ENCODE data around the gene IL27RA. TPM values are rescaled to one million over a fixed set of nuclear protein-coding genes. Genes with fewer than 3 reads are reported as not detected.
A peak's percentile ranks its signal among the peaks of the same experiment; 100 is the strongest.

Gene IL27RA
- 2.5 TPM for polyA plus RNA-seq (2012; ENCODE audit: insufficient read depth, insufficient read length, low read depth)

DNA sequence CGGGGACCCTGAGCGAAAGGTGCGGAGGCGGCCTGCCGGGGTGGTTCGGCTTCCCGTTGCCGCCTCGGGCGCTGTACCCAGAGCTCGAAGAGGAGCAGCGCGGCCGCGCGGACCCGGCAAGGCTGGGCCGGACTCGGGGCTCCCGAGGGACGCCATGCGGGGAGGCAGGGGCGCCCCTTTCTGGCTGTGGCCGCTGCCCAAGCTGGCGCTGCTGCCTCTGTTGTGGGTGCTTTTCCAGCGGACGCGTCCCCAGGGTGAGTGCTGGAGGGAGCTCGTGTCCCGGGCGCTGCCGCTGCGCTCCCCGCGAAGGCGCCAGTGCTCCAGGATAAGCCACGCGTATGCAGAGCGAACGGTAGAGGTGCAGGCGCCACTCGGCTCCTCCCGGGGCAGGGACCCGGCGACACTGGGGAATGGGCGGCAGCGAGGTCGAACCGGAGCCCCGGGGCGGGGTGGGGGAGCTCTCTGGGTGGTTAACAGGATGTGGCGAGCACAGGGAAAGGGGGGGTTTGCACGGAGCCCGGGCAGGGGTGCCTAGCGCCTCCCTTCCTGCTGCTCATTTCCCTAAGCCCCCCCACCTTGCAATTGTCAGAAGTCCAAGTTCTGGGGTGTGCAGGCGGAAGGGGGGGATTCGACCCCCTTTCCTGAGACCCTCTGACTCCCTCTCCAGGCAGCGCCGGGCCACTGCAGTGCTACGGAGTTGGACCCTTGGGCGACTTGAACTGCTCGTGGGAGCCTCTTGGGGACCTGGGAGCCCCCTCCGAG is at the start of gene IL27RA:
Gene IL27RA, plus strand, starts transcription at position 44 of the 762 bp plus-strand sequence. Its CDS starts 111 bp downstream, at position 155.
- DNase-seq = peak; percentile 70
- TF ChIP-seq, protein P1, sequence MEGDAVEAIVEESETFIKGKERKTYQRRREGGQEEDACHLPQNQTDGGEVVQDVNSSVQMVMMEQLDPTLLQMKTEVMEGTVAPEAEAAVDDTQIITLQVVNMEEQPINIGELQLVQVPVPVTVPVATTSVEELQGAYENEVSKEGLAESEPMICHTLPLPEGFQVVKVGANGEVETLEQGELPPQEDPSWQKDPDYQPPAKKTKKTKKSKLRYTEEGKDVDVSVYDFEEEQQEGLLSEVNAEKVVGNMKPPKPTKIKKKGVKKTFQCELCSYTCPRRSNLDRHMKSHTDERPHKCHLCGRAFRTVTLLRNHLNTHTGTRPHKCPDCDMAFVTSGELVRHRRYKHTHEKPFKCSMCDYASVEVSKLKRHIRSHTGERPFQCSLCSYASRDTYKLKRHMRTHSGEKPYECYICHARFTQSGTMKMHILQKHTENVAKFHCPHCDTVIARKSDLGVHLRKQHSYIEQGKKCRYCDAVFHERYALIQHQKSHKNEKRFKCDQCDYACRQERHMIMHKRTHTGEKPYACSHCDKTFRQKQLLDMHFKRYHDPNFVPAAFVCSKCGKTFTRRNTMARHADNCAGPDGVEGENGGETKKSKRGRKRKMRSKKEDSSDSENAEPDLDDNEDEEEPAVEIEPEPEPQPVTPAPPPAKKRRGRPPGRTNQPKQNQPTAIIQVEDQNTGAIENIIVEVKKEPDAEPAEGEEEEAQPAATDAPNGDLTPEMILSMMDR (IDR thresholded peaks at IDR 0.05; ENCODE audit: low read depth, low read length) = peak; percentile 76
- no peaks in the 10 kb centered on the region for H3K36me3 ChIP-seq
- H3K9me3 ChIP-seq = no peaks in the 10 kb centered on the region
- H3K4me3 ChIP-seq (ENCODE audit: low read depth, low read length) = peak within 1 kb of the TSS; percentile 71
- no peaks in the 10 kb centered on the region for H3K27me3 ChIP-seq
- no peaks in the 10 kb centered on the region for H3K4me1 ChIP-seq

DNA sequence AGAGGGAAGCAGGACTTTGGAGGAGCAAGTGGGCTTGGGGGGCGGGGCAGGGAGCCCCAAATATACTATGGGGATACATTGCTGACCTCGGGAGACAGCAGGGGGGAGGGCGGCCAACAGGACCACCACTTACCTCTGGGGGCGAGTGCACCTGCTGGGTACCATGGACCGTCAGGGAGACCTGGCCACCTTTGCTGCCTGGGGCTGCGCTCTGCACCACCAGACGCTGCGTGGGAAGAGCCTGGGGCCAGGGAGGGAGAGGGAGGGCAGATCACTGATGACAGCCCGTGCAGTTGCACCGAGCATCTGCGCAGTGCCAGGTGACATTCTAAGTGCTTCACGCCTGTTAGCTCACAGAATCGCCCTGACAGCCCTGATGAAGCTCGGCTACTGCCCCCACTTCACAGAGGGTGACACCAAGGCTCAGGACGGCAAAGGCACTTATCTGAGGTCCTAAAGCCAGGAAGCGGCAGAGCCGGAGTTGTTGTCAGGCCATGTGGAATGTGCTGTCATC is 49.5 kb upstream of the IL27RA start:
- Histone ChIP-seq H3K4me3 (ENCODE audit: low read depth, low read length) (no peak overlapping the region), H3K36me3 (no peaks in the 10 kb centered on the region; the same call in 1 of the 2 replicates), H3K27me3 (no peaks in the 10 kb centered on the region), H3K4me1 (peaks cover 41% of the 10 kb centered on the region), H3K9me3 (no peaks in the 10 kb centered on the region)
- TF ChIP-seq, protein P1 (IDR thresholded peaks at IDR 0.05; ENCODE audit: low read depth, low read length) = no peak
- no peak for DNase-seq

DNA sequence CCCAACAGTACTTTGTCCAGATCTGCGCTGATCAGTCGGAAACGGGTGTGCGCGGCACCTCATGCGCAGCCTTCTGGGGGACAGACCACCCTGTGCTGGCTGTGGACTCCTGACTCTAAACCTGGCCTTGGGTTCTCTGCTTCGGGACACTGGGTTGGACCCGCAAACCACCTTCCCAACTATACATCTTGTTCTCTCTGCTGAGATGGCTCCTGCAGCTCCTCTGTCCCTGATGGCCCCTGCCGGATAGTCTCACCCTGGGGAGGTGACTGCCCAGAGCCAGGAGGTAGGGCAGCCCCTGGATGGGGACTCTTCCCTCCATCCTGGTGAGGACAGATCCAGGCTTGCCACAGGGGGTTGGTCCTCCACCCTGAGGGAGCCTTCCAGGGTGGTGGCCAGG is 48.8 kb upstream of the IL27RA start:
- Histone ChIP-seq H3K36me3 (no peaks in the 10 kb centered on the region; the same call in 1 of the 2 replicates), H3K27me3 (no peaks in the 10 kb centered on the region), H3K4me1 (peaks cover 47% of the 10 kb centered on the region), H3K9me3 (no peaks in the 10 kb centered on the region), H3K4me3 (ENCODE audit: low read depth, low read length) (no peak overlapping the region)
- no peak for DNase-seq
- TF ChIP-seq, protein P1 (IDR thresholded peaks at IDR 0.05; ENCODE audit: low read depth, low read length) = no peak

DNA sequence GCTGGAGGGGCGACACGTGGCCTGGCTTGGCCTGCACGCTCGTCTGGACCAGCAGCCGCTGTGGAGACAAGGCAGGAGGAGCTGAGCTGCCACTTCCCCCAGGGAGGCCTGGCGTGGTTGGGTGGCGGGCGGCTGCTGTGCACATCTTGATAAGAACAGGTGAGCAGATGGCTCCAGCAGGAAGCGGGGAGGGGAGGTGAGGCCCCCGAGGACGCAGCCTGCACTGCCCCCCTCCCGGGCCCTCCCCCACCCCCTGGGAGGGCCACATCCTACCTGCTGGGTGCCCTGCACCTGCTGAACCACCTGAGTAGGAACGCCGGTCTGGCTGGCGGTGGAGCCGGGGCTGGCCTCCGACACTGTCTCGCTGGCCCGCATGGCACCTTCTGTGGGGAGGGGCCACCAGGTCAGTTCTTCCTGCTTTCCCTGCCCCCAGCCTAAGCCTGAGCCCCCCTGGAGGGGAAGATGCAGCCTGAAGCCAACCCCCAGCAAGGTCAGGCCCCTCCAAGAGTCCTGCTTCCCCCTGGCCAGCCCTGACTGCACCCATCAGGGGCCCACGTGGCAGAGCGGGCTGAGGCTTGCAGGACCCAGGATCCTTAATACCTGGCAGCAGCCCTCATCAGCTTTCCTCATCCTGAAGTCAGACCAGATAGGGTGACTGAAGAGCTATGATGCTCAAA is 48.2 kb upstream of the IL27RA start:
- DNase-seq = no peak
- Histone ChIP-seq H3K4me3 (ENCODE audit: low read depth, low read length) (no peak overlapping the region), H3K27me3 (no peaks in the 10 kb centered on the region), H3K4me1 (peaks cover 47% of the 10 kb centered on the region), H3K9me3 (no peaks in the 10 kb centered on the region), H3K36me3 (no peaks in the 10 kb centered on the region; the same call in 1 of the 2 replicates)
- TF ChIP-seq, protein P1 (IDR thresholded peaks at IDR 0.05; ENCODE audit: low read depth, low read length) = no peak

DNA sequence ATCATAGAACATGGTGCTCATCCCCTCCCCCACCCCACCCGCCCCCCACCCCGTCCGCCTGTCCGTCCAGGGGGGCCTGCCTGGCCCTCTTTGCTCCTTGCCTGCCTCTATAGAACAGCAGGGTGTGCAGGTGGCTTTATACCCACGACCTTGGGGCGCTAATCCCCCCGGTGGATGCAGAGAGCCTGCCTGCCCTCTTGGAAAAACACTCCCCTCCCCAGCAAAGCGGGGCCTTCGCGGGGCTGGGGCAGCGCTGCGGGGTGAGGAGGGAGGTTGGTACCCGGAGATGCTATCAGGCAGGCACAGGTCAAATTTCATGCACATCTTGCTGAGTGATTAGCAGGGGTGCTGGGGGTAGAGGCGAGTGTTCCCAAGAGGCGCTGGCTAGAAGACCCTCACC is 47.4 kb upstream of the IL27RA start:
- Histone ChIP-seq H3K4me3 (ENCODE audit: low read depth, low read length) (no peak overlapping the region), H3K4me1 (peaks cover 46% of the 10 kb centered on the region), H3K27me3 (no peaks in the 10 kb centered on the region), H3K36me3 (no peaks in the 10 kb centered on the region; the same call in 1 of the 2 replicates), H3K9me3 (no peaks in the 10 kb centered on the region)
- TF ChIP-seq, protein P1 (IDR thresholded peaks at IDR 0.05; ENCODE audit: low read depth, low read length) = no peak
- DNase-seq = no peak

All from BE2C (cell line).